HG03103 (cell line): ENCODE data around the gene CHST9.

Experiments
- ATAC-seq: cut with Tn5 transposase; IDR thresholded peaks from one replicate; pipeline ENCODE4 v1.9.1; 2021; ENCODE audit warnings: low read depth; ENCODE audit not compliant: unreplicated experiment

Gene CHST9

DNA sequence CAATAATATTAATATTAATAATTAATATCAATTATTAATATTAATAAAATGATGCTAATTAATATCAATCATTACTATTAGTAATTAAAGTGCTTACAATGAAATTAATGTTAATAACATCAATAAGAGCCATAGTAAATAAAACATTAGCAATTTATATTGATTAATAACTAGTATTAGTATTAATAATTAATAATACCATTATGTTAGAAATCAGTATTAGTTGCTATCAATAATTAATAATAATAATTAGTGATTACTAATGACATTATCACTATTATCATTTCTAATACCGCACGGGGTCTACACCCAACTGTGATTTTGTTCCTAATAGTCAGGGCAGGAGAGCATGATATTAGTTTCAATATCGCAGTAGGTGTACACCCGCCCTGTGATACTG is 296.8 kb downstream of the CHST9 start:
- no peak for ATAC-seq

- ATAC-seq = no peak
Observed at GRCh38 chr18:26875040-26875654, 310.0 kb downstream of the CHST9 start.

GRCh38 chr18:26874283-26874682 is 310.8 kb downstream of the CHST9 start:
- no peak for ATAC-seq

GRCh38 chr18:26869640-26870039 is 315.5 kb downstream of the CHST9 start:
- ATAC-seq = no peak

DNA sequence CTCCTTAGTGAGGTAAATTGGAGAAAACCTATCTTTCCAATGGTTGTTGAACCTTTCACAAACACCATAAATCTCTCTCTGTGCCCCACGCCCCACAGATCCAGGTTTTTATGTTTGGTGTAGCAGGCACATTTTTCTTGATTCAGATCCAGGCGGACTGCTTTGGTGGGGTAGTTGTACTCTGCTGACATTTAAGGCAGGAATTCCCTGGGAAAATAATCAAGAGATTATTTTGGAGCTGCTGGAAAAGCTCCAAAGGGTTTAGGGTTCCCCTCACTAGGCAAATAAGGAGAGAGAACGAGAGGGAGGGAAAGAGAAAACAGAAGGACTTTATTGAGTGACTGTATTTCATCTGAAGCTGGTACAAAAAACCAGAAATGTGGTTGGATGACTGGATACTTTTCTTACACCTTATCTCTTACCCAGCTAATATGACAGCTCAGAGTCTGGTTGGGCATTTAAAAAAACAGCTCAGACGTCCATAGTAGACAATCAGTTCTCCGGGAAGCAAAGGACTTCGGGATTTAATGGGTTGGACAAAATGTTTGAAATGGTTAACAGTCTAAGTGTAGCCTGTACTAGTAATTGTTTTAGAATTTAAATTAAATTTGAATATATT is 316.0 kb downstream of the CHST9 start:
- no peak for ATAC-seq

DNA sequence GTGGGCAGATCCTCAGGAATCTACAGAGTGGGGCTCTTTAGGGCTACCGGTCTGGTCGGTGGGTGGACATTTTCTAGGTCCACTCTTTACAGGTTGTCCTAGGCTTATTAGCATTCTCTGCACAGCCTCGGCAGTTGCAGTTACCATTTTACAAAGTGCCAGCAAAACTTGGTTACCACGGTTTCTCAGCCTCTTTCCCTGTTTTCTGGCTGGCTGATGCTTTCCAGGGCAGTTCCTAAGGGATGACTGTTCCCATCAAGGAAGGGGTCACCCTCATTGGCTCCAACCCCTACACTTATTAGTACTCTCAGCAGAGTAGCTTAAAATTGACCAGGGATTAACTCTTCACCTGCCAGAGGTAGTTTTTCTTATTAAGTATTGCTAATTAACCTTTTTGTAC is 317.6 kb downstream of the CHST9 start:
- no peak for ATAC-seq

DNA sequence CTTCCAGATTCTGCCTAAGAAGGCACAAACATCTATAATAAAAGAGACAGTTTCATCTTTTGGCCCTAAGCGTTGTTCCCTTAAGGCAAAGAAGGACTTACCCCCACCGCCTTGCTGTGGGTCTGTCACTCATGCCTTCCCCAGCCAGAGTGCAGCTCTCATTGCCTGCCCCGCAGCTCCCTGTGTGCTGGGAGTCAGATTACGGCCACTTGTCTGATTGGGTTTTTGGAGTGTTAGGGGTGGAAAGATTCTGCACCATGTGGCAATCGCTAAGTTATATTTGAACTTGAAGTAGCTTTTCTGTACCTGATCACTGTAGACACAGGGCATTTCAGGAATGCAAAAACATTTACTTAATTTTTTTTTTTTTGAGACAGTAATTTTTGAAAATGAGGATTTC is 319.6 kb downstream of the CHST9 start, which contains the start of gene AQP4:
Gene AQP4, minus strand, starts transcription at position 151 of the 400 bp plus-strand sequence. Its CDS starts 18 bp downstream, at position 133.
- no peak for ATAC-seq

- ATAC-seq = peak; percentile 45
Observed at GRCh38 chr18:26864658-26865057, 320.4 kb downstream of the CHST9 start.

DNA sequence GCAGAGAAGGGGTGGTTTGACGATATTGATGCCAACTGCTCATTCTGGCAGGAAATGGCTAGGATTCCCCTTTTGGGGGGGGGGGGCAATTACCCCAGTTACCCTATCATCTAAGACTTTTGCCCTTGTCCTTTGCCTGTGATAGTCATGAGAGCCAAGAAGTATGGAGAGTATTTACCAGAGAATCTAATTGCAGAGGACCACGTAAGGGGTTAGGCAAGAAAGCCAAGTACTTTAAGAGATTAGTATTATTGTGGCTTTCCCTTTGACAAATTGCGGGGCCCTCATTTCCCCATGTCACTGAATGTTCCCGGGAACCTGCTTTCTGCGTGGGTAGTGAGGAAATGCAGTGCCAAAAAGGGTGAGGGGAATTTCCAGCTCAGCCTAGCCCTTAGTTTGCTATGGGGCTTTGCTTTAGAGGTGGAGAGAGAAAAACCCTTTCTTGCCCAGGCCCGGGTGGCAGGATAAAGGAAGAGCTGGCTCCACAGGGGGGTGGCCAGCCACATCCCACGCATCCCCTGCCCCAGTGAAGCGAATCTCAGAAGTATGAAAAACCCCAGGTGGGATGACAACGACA is 321.1 kb downstream of the CHST9 start:
- peak; percentile 33 for ATAC-seq

DNA sequence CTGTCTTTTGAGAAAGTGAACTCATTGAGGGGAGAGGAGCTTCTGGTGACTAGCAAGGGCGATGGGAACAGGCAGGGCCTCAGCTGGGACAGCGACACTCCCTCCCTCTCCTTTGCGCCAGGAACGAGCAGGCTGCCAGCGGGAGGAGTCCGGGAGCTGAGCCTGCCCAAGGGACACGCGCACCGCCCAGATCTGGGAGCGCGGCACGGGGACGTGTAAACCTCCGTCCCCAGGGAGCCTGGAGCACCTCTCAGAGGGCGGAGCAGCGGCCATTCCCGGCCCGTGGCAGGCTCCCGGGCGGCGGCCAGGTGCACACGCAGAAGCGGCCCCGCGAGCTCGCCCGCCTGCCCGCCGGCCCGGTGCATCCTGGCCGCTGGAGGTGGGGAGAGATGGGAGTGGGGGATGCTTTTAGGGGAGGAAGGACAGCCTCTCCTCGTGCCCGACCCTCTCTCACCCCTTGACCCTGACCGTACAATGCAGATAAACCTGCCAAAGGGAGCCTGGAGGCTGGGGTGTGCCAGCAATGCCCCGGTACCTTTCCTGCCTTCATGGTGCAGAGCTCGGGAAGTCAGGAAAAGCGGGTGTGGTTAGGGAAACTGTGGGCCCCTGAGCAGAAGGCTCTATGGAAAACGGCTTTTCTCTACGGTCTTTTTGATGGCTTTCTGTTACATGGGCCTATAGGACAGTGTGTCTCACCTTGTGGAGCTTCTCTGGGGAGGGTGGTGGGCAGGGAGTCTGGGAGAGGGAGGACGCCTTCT is 321.8 kb downstream of the CHST9 start:
- no peak for ATAC-seq

GRCh38 chr18:26862084-26862483 is 323.0 kb downstream of the CHST9 start:
- no peak for ATAC-seq
